HG02588 (cell line): ENCODE data around the gene TPSB2.
"Not testable (repeated sequence)": the region's sequence is repeated elsewhere in the genome, so short reads cannot be mapped to it uniquely, and the experiment has no call there.

ENCODE experiments used
- ATAC-seq: cut with Tn5 transposase; IDR thresholded peaks from one replicate; pipeline ENCODE4 v1.9.1; 2021; ENCODE audit warnings: mild to moderate bottlenecking, moderate library complexity; ENCODE audit not compliant: unreplicated experiment

TPSB2 gene

GRCh38 chr16:1185460-1186207, 44.4 kb downstream of the TPSB2 start:
- ATAC-seq, result not testable (repeated sequence)

- no peak for ATAC-seq
Measured at GRCh38 chr16:1184980-1185379, 45.0 kb downstream of the TPSB2 start.

GRCh38 chr16:1184156-1184868, 45.7 kb downstream of the TPSB2 start:
- ATAC-seq, result no peak

- no peak for ATAC-seq
Measured at GRCh38 chr16:1182950-1183907, 46.8 kb downstream of the TPSB2 start.

- ATAC-seq, result no peak
Measured at GRCh38 chr16:1182316-1182671, 47.7 kb downstream of the TPSB2 start.

GRCh38 chr16:1181404-1182315, 48.3 kb downstream of the TPSB2 start:
- ATAC-seq, result no peak

- ATAC-seq, result no peak
Measured at GRCh38 chr16:1180549-1181403, 49.2 kb downstream of the TPSB2 start.
